H9 (cell line): ENCODE measurements around the gene NIPAL1. TPM values are rescaled to one million over a fixed set of nuclear protein-coding genes. Genes with fewer than 3 reads are reported as not detected.

Experiments used
- DNase-seq: peaks from one replicate; pipeline ENCODE4 v3.0.0-alpha.2; 2017
- H2AFZ ChIP-seq: one replicate; pipeline ENCODE4 v1.6.1; 2013; ENCODE audit warnings: mild to moderate bottlenecking, low read length, control low read depth, moderate library complexity
- H2AK5ac ChIP-seq: 2 replicates; pipeline ENCODE4 v1.6.1; 2013; ENCODE audit warnings: low read length, control low read depth, mixed read lengths; ENCODE audit not compliant: insufficient read length
- H2BK120ac ChIP-seq: one replicate; pipeline ENCODE4 v1.6.1; 2013; ENCODE audit warnings: low read depth, mild to moderate bottlenecking, low read length, control low read depth, inconsistent platforms; ENCODE audit not compliant: poor library complexity, severe bottlenecking
- H2BK12ac ChIP-seq: 2 replicates; pipeline ENCODE4 v1.6.1; 2013; ENCODE audit warnings: low read length, control low read depth, mixed read lengths, low read depth; ENCODE audit not compliant: insufficient read length
- H2BK15ac ChIP-seq: 2 replicates; pipeline ENCODE4 v1.6.1; 2013; ENCODE audit warnings: low read depth, low read length, control low read depth
- H2BK20ac ChIP-seq: one replicate; pipeline ENCODE4 v1.6.1; 2013; ENCODE audit warnings: low read depth, mild to moderate bottlenecking, low read length, control low read depth, inconsistent platforms; ENCODE audit not compliant: poor library complexity, severe bottlenecking
- H2BK5ac ChIP-seq: 2 replicates; pipeline ENCODE4 v1.6.1; 2013; ENCODE audit warnings: low read length, control low read depth, mixed read lengths; ENCODE audit not compliant: insufficient read length
- H3K14ac ChIP-seq: 2 replicates; pipeline ENCODE4 v1.6.1; 2013; ENCODE audit warnings: low read length, control low read depth; ENCODE audit not compliant: insufficient read depth
- H3K18ac ChIP-seq: 2 replicates; pipeline ENCODE4 v1.6.1; 2013; ENCODE audit warnings: low read depth, mild to moderate bottlenecking, mixed read lengths, low read length, control low read depth; ENCODE audit not compliant: insufficient read length
- H3K23ac ChIP-seq: 2 replicates; pipeline ENCODE4 v1.6.1; 2013; ENCODE audit warnings: low read length, control low read depth, mixed read lengths, low read depth; ENCODE audit not compliant: insufficient read length
- H3K23me2 ChIP-seq: 2 replicates; pipeline ENCODE4 v1.6.1; 2013; ENCODE audit warnings: low read depth, mild to moderate bottlenecking, mixed read lengths, low read length, control low read depth; ENCODE audit not compliant: insufficient read length, poor library complexity, severe bottlenecking
- H3K27ac ChIP-seq: 2 replicates; pipeline ENCODE4 v1.5.1; 2013; ENCODE audit warnings: low read length, control low read depth, mixed read lengths, low read depth; ENCODE audit not compliant: insufficient read length
- H3K27me3 ChIP-seq: 2 replicates; pipeline ENCODE4 v1.6.1; 2013; ENCODE audit warnings: low read length, control low read depth, inconsistent platforms; ENCODE audit not compliant: insufficient read depth
- H3K4ac ChIP-seq: 2 replicates; pipeline ENCODE4 v1.6.1; 2013; ENCODE audit warnings: low read depth, mild to moderate bottlenecking, control low read depth, inconsistent platforms, low read length, moderate library complexity
- H3K4me1 ChIP-seq: 2 replicates; pipeline ENCODE4 v1.6.1; 2013; ENCODE audit warnings: low read length, control low read depth, inconsistent platforms; ENCODE audit not compliant: insufficient read depth
- H3K4me2 ChIP-seq: 2 replicates; pipeline ENCODE4 v1.6.1; 2013; ENCODE audit warnings: low read length, control low read depth, mixed read lengths; ENCODE audit not compliant: insufficient read length, insufficient read depth
- H3K56ac ChIP-seq: 2 replicates; pipeline ENCODE4 v1.6.1; 2013; ENCODE audit warnings: low read depth, mild to moderate bottlenecking, mixed read lengths, low read length, control low read depth; ENCODE audit not compliant: insufficient read length
- H3K79me1 ChIP-seq: 2 replicates; pipeline ENCODE4 v1.6.1; 2013; ENCODE audit warnings: low read depth, mild to moderate bottlenecking, moderate library complexity, low read length, control low read depth, inconsistent platforms; ENCODE audit not compliant: insufficient read depth, poor library complexity, severe bottlenecking
- H3K79me2 ChIP-seq: 2 replicates; pipeline ENCODE4 v1.6.1; 2013; ENCODE audit warnings: low read length, control low read depth, inconsistent platforms; ENCODE audit not compliant: insufficient read depth
- H3K9ac ChIP-seq: 2 replicates; pipeline ENCODE4 v1.6.1; 2013; ENCODE audit warnings: low read length, control low read depth, mixed read lengths; ENCODE audit not compliant: insufficient read length; ENCODE audit errors: extremely low read depth
- H3K9me3 ChIP-seq: one replicate; pipeline ENCODE4 v1.6.1; 2013; ENCODE audit warnings: low read depth, low read length, inconsistent platforms; ENCODE audit not compliant: control insufficient read depth
- H3T11ph ChIP-seq: one replicate; pipeline ENCODE4 v1.6.1; 2013; ENCODE audit warnings: mild to moderate bottlenecking, low read length, control low read depth, inconsistent platforms
- H4K20me1 ChIP-seq: one replicate; pipeline ENCODE4 v1.6.1; 2013; ENCODE audit not compliant: control insufficient read depth, insufficient read length, insufficient read depth
- H4K5ac ChIP-seq: 2 replicates; pipeline ENCODE4 v1.6.1; 2013; ENCODE audit warnings: low read depth, mild to moderate bottlenecking, mixed read lengths, low read length, control low read depth; ENCODE audit not compliant: insufficient read length
- H4K8ac ChIP-seq: replicated peaks from 2 replicates; pipeline ENCODE4 v1.6.1; 2013; ENCODE audit warnings: low read length, control low read depth, mixed read lengths, low read depth; ENCODE audit not compliant: insufficient read length
- H4K91ac ChIP-seq: 2 replicates; pipeline ENCODE4 v1.6.1; 2013; ENCODE audit warnings: low read depth, mild to moderate bottlenecking, moderate library complexity, mixed read lengths, low read length, control low read depth; ENCODE audit not compliant: insufficient read length
- H3K27ac Mint-ChIP-seq, 3 experiments: 2 replicates in 2 of 3; 3 replicates in 1 of 3; pipeline ENCODE4 v1.8.0; 2020 to 2021; ENCODE audit warnings: mixed read lengths in 3 of 3, mild to moderate bottlenecking in 1 of 3, moderate library complexity in 1 of 3
- H3K27me3 Mint-ChIP-seq: 2 replicates; pipeline ENCODE4 v1.8.0; 2021; ENCODE audit warnings: low read depth, mild to moderate bottlenecking, moderate library complexity, mixed read lengths
- H3K36me3 Mint-ChIP-seq, 3 experiments: 2 replicates in 2 of 3; 3 replicates in 1 of 3; pipeline ENCODE4 v1.8.0; 2020 to 2021; ENCODE audit warnings: low read depth in 3 of 3, mixed read lengths in 3 of 3; ENCODE audit not compliant: insufficient read depth in 1 of 3
- H3K4me1 Mint-ChIP-seq, 2 experiments: 2 replicates each; pipeline ENCODE4 v1.8.0; 2020; ENCODE audit warnings: mixed read lengths in 2 of 2
- H3K4me3 Mint-ChIP-seq, 2 experiments: 2 replicates in 1 of 2; 3 replicates in 1 of 2; pipeline ENCODE4 v1.8.0; 2020 to 2021; ENCODE audit warnings: mild to moderate bottlenecking in 2 of 2, mixed read lengths in 2 of 2, moderate library complexity in 1 of 2
- H3K9me3 Mint-ChIP-seq, 2 experiments: 2 replicates in 1 of 2; 3 replicates in 1 of 2; pipeline ENCODE4 v1.8.0; 2020; ENCODE audit warnings: mild to moderate bottlenecking in 2 of 2, mixed read lengths in 2 of 2, moderate library complexity in 1 of 2
- WGBS: extraction: QIAGEN DNeasy Blood & Tissue Kit; methylation state at CpG from one replicate; pipeline ENCODE4 v1.1.7; 2013; ENCODE audit warnings: missing lambda C conversion rate, low lambda C conversion rate, mixed read lengths; ENCODE audit not compliant: insufficient read length; ENCODE audit errors: extremely low coverage; 5-methylcytosine and 5-hydroxymethylcytosine counted together
- total RNA-seq: library from RNA; stranded (reverse); gene quantifications from 2 replicates; pipeline ENCODE4 v1.2.1, GENCODE V29; 2021
- TF ChIP-seq, protein P1 (sequence below): fragments of 200-600 bp; sonication (generic); conservative IDR thresholded peaks from 3 replicates; pipeline ENCODE4 v1.8.0; 2021; ENCODE audit warnings: antibody characterized with exemption, mild to moderate bottlenecking

NIPAL1 gene
- total RNA-seq, 1 experiment from 2014 or later, result 16.9 TPM

DNA sequence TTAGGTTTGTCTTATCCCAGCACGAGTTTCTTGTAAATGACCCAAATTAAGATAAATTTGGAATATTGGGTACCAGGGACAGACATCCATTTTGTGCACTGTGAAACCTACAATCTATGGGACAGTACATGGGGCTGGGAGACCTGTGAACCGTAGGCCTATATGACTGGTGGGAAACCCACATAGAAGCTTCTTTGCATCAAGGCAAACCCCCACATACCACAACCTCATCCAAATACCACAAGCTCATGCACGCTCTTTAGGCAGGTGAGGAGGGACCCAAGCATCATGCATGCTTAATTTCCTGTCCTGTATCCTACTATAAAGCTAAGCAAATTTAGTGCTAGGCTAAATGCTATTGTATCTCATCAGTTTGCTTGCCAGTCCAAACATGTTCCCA lies 47.8 kb downstream of the NIPAL1 start:
- Histone ChIP-seq H2AFZ (no peak overlapping the region), H3K23me2 (no peaks in the 10 kb centered on the region), H4K8ac (no peak overlapping the region), H2BK120ac (no peak overlapping the region), H2BK20ac (no peak overlapping the region), H3K79me1 (no peaks in the 10 kb centered on the region), H3K79me2 (no peaks in the 10 kb centered on the region), H3K27ac (no peak overlapping the region), H3K14ac (no peak overlapping the region), H2BK12ac (no peak overlapping the region), H3K9ac (no peak overlapping the region), H3K23ac (no peak overlapping the region), H3K56ac (no peak overlapping the region), H3K18ac (no peak overlapping the region), H2BK15ac (no peak overlapping the region), H3K4me2 (no peak overlapping the region), H4K20me1 (no peaks in the 10 kb centered on the region), H3K9me3 (no peaks in the 10 kb centered on the region), H3K4me1 (no peaks in the 10 kb centered on the region), H4K5ac (no peak overlapping the region), H3K27me3 (no peaks in the 10 kb centered on the region), H3K4ac (no peak overlapping the region), H3T11ph (no peak overlapping the region), H2AK5ac (no peak overlapping the region), H4K91ac (no peak overlapping the region), H2BK5ac (no peak overlapping the region)
- no peak for DNase-seq
- TF ChIP-seq, protein P1, sequence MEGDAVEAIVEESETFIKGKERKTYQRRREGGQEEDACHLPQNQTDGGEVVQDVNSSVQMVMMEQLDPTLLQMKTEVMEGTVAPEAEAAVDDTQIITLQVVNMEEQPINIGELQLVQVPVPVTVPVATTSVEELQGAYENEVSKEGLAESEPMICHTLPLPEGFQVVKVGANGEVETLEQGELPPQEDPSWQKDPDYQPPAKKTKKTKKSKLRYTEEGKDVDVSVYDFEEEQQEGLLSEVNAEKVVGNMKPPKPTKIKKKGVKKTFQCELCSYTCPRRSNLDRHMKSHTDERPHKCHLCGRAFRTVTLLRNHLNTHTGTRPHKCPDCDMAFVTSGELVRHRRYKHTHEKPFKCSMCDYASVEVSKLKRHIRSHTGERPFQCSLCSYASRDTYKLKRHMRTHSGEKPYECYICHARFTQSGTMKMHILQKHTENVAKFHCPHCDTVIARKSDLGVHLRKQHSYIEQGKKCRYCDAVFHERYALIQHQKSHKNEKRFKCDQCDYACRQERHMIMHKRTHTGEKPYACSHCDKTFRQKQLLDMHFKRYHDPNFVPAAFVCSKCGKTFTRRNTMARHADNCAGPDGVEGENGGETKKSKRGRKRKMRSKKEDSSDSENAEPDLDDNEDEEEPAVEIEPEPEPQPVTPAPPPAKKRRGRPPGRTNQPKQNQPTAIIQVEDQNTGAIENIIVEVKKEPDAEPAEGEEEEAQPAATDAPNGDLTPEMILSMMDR, result no peak
- Mint-ChIP-seq H3K4me1 (no peaks in the 10 kb centered on the region), H3K9me3 (peaks cover 8 to 18% of the 10 kb centered on the region in 2 experiments), H3K36me3 (peaks cover 0 to 6% (median 3%) of the 10 kb centered on the region in 3 experiments; a peak in 4 of 7 replicates), H3K4me3 (no peak overlapping the region), H3K27ac (no peak overlapping the region), H3K27me3 (peaks cover 4% of the 10 kb centered on the region)
- no CpG with 5 or more reads among the region's 3 CpGs for WGBS
